ENCODE results near the gene CACHD1.

Gene CACHD1

DNA sequence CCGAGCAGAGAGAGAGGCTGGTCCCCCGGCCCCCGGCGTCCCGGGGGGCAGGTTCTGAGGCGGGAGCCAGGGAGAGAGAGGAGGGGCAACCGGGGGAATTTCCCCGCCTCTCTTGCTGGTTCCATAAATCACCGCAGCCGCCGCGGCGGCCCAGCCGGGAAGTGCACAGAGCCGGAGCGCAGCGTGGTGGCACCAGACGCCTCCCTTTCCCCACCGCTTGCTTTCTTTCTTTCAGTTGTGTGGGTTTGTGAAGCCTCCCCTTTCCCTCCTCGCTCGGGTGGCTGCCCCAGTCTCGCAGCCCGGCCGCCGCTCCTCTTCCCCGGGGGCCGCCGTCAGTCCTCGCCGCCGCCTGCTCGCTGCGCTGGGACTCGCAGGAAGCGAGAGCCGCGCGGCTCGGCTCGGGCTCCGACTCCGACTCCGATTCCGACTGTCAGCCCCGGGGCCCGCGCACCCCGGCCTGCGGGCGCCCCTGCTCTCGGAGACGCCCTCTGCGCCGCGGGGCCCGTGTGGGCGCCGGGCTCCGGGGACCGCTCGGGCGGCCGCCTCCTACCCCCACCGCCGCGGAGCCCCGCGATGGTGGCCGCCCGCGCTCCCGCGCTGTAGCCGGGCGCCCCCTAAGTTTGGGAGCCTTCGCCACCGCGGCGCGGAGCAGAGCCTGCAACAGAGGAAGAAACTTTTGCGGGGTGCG lies at the start of gene CACHD1:
TSS of gene CACHD1 (plus strand) at position 153 of the 688 bp plus-strand sequence. CDS start 616 bp downstream, outside the sequence.
- peak; percentile 63 to 69 for DNase-seq

DNA sequence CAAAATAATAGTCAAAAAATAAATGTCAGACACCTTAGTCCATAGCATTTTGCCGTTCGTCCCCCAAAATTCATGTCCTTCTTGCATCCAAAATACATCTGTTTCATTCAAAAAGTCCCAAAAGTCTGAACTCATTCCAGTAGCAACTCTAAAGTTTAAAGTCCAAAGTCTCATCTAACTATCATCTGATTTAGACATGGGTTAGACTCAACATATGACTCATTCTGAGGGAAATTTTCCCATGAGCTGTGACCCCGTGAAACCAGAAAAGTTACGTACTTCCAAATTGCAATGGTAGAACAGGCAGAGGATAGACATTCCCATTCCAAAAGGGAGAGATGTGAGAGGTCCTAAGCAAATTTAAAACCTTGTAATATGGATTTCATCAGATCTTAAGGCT lies 48.6 kb upstream of the CACHD1 start:
- no peak for DNase-seq

DNA sequence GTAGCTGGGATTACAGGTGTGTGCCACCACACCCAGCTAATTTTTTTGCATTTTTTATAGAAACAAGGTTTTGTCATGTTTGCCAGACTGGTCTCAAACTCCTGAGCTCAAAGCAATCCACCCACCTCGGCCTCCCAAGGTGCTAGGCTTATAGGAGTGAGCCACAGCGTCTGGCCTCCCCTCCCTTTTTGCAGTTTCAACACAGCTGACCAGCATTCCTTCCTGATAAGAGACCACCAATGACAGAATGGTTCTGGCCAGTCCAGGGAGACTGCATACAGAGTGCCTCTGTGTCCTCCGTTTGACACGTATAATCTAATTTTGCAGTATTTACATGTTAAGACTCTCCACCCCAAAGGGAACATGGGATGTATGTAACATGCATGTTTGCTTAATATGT lies 46.4 kb upstream of the CACHD1 start:
- no peak for DNase-seq

DNA sequence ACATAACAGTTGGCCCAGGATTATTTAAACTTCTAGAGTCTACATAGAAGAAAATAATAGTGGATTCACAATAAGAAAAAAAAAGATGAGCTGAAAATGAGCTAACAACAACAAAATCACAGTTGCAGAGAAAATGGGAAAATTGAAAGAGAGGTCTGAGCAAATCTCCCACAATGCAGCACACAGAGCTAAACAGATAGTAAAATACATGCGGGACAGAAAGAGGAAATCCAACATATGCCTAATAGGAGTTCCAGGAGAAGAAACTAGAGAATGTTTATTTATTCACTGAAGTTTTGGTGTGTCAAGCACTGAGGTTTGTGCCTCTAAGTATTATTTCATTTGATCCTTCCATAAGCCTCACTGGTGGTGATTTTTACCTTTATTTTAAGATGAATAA lies 45.5 kb upstream of the CACHD1 start:
- DNase-seq, result no peak

DNA sequence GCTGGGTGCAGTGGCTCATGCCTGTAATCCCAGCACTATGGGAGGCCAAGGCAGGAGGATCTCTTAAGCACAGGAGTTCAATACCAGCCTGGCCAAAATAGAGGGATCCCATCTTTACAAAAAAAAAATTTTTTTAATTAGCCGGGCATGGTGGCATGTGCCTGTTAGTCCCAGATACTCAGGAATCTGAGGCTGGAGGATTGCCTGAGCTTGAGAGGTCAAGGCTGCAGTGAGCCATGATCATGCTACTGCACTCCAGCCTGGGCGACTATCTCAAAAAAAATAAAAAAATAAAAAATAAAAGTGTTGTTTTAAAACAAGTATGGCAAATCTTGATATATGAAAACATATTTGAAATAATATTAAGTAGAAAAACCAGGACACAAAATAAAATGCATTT lies 44.4 kb upstream of the CACHD1 start:
- DNase-seq, result no peak

DNA sequence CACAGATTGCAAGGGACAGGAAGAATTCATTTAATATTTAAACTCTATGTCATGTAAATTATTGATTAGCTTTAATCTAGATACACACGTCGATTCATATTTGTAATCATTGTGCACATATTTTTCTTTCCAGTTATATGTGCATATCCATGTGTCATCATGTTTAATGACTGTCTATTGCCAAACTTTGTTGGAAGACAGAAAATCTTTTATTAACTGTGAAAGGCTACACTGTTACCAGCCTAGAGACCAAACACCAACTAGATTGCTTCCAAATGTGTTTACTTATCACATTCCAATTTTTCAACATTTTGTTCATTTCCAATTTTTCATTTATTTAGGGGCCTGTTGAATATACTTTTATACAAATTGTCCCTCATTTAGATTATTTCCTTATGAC lies 43.2 kb upstream of the CACHD1 start:
- no peak for DNase-seq

DNA sequence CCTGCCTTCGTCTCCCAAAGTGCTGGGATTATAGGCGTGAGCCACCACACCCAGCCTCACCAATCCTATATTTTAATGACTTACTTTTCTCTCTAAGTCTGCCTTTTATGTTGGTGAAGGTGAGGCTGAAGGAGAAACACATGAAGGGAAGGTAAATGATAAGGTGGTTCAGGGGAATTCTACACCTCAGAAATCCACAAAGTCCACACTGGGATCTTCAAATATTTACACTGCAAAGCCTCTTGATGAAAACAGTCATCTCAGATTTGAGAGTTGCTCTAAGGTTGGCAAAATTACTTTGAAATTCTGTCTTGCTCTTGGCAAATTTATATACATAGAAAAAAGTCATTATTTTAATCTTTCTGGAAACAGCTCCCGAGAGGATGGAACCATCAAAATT lies 42.0 kb upstream of the CACHD1 start:
- no peak for DNase-seq

DNA sequence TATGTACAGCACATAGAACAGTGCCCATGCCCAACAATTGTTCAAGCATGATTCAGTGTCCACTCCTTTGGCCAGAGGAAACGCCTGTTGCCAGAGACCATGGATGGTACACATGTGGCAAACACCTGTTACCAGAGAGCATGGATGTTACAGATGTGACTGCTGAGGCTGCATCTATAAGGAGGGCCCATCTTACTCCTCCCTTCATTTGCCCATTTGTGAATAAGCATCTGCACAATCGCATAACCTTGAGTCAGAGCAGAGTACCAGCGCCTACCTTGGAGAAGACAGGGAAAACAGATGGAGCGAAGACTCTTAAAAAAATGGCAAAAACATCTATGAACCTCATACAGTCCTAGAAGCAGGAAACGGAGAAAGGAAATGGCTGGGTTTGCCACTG lies 36.6 kb upstream of the CACHD1 start:
- no peak for DNase-seq

DNA sequence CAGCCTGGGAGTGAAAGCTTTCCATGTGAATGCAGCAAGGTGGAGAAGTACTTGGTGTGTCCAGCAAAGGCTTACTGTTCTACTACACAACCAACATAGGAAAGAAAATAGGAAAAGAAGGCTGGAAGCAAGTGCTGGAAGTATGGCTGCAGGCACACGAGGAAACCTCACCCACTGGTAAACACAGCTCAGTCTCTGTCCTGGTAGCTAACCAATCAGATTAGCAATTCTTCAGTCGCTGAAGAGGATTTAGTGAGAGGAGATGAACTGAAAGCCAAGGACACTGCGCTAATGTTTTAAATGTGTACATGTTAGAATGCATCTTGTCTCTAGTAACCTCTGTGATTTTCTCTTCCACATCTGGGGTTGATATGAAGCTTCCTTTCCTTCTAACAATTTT lies 36.2 kb upstream of the CACHD1 start:
- no peak for DNase-seq

DNA sequence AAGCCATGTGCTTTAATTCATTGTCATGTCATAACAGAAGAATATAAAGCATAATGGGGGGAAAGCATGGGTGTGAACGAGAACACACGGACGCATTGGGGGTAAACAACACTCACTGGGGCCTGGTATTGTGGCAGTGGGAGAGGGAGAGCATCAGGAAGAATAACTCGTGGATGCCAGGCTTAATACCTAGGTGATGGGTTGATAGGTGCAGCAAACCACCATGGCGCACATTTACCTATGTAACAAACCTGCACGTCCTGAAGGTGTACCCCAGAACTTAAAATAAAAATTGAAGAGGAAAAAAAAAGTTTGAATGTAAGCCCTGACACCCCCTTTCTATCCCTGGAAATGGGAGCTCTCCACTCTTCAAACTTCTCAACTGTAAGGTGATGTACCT lies 34.9 kb upstream of the CACHD1 start:
- DNase-seq, result no peak

DNA sequence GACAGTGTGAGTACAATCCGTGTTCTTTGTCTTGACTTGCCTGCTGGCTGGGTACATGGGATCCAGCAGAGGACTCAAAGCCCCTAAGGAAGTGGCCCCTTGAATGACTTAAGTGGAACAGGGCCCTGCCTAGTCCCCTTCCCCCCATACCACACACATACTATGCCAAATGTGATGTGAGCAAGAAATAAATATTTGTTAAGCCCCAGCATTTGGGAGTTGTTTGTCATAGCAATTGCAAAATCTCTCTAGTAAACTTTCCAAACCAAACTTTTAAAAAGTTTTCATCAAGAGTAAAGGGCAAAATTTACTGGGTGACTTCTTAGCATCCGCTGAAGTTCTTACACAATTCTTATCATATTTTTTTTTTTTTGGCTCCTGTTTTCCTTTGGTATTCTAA lies 32.5 kb upstream of the CACHD1 start:
- no peak for DNase-seq

DNA sequence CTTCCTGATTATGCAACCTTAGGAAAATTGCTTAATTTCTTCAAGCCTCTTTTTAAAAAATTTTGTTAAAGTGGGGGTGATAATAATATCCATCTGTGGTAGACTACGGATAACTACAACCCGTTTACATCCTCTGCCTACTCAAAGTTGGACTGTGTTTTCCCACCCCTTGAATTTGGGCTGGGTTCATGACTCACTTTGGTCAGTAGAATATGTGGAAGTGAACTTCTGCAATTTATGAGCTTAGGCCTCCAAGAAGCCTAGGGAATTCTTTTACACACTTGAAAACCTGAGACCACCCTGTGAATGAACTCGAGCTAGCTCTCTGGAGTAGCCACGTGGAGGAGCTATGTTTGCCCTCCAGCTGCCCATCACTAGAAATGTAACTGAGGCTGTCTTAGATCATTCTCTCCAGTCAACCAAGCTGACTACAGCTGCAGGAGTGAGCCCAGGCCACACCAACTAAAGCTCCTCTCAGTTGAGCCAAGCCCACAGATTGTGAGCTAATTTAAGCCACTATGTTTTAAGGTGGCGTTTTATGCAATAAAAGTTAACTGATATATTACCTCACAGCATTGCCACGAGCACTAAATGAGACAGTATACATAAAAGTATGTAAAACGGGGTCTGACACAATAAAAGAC lies 29.6 kb upstream of the CACHD1 start:
- no peak for DNase-seq

DNA sequence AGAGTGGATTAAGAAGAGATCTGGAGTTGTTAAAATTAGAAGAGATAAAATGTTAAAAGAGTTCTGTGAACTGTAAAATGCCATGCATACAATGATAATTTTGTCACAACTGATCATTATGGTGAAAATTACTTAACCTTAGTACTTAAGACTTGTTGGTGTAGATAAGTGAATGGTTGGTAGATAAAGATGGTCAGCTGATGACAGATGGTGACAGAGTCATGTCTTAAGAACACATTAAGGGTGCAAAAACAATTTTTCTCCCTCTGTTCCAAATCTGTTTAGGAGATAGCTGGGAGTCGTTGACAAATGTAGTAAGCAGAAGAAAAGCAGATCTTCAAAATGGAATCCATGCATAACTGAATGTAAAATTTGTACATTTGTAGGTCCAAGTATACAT lies 18.5 kb upstream of the CACHD1 start:
- DNase-seq, result no peak

DNA sequence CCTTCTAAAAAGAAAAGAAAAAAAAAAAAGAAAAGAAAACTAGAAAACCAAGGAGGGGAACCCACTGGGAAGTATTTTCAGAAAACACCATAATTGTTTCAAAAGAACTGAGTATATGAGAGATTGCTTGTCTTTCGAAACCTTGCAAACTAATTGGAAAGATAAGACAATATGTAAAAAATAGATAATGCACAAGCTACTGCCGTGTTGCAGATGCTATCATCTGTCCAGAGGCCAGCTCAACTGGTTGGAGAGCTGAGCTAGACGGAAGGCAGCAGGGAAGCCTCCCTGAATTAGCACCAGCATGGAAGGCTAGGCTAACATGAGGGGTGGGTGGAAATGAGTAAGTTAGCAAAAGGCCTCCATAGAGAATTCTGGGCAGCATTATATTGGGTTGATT lies 16.2 kb upstream of the CACHD1 start:
- DNase-seq, result no peak

DNA sequence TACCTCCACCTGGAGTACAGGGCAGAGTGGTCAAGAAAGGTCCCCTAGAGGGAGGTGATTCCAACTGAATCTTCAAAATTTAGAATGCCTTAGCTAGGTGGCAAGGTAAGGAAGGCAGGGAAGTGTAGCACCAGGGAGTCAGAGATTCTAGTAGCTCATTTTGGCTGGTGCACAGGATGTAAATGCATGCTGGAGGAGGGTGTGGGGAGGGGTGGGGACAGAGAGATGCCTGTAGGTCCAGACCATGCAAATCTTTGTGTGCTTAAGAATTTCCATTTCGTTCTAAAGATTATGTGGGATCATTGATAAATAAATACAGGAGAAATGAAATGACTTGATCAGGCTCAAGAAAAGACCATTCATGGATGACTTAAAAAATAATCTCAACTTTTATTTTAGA lies 11.0 kb upstream of the CACHD1 start:
- no peak for DNase-seq

DNA sequence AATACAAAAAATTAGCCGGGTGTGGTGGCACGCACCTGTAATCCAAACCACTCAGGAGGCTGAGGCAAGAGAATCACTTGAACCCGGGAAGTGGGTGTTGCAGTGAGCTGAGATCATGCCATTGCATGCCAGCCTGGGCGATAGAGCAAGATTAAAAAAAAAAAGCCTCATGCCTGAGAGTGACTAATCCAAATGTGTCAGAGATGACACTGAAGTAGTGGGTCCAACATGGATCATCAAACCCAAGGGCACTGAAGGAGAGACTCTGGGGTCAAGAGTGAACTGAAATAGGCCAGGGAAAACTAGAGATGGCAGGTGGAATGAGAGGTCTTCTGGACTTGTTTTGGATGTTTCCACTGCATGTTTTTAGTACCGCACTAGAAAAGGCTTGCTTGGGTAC lies 10.2 kb upstream of the CACHD1 start:
- no peak for DNase-seq

DNA sequence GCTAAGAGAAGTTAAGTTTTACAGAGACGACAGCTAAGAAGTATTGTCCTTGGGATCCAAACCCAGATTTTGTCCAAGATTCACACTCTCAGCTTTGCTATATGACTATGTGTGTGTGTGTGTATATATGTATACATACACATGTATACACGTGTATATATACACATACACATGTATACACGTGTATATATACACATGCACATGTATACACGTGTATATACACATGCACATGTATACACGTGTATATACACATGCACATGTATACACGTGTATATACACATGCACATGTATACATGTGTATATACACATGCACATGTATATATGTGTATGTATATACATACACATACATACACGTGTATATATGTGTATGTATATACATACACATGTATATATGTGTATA lies 3.9 kb upstream of the CACHD1 start:
- no peak for DNase-seq

DNA sequence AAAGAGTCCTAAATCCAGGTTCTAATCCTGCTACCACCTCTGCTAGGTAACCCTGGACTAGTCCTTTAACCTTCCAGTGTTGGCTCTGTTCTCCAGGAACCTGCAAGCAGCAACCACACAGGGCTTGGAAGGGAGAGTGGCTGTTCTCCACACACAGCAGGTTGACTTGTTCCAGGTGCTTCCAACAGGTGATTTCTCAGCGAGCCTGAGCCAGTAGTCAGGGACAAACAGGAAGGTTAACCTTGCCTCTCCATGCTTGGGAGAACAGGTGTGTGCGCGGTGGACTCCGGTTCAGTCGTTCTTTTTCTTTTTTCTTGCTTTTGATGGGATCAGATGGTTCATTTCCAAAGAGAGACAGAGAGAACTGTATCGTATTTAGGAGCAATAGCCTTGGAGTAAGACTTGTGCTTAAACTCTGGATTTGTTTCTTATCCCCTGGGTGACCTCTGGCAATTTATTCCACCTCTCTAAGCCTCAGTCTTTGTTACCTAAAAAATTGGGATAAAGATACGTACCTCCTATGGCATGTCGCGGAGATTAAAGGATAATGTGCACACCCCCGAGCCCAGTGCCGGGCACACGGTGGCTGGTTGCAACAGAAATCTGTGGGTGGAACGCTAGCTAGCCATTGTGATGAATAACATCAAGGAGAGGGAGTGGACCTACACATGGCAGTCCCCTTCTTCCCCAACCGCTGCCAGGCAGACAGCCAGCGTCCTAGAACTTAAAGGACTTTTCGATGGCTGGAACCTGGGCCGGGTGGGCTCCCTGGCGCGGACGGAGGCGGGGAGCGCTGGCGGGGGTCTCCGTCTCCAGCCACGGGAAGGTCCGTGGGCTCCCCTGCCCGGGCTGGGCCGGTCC lies 583 bp upstream of the CACHD1 start:
- no peak for DNase-seq

DNA sequence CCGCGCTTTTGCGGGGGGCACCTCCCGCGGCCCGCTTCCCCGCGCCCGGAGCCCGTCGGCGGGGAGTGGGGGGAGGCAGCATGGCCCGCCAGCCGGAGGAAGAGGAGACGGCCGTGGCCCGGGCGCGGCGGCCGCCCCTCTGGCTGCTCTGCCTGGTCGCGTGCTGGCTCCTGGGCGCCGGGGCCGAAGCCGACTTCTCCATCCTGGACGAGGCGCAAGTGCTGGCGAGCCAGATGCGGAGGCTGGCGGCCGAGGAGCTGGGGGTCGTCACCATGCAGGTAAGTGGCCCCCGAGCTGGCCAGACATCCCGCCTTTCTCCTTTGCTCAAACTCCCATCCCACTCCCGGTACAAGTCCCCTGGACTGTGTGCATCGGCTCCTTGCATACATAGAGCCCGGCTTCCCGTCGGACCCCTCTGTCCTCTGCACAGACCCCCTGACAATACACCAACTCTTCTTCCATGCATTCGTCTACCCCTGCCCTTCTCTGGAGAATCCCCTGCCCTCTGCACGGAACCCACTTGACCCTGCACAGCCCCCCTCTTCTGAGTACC lies 812 bp downstream of the CACHD1 start:
- DNase-seq, result peak in 1 of 2 donors; percentile 2

DNA sequence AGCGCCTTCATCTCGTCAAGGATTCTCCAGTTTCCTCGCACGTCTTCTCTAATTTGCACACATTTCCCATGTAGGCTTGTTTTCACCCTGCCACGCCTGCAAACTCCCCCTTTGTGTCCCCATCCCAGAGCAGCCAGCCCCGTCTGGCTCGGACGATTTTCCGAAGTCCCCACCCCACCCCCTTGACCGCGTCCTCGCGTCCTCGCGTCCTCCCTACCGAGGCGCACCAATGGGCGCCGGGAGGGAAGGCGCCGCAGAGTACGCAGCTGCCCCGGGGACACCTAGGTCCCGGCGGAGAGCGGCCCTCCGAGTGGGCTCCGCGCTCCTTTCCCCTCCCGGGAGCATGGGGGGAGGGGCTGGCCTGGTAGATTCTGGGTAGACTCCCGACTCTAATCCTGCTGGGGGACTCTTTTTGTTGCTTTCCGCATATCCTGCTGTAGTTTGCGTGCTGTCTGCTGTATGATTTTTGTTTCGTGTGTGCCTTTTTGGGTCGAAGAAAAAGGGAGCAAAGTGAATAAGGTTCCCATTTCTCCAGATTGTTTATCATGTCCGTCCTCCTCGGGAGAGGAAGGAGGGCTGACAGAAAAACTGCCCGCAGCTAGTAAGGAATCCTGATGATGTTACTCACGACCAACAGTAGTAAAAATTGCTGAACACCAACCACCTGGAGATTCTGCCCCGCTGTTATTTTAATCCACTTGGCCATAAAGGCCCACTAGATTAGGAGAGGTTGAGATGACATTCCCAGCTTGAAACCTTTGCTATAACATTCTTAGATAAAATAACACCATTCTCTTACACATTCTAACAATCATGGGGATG lies 1.5 kb downstream of the CACHD1 start:
- DNase-seq, result no peak

DNA sequence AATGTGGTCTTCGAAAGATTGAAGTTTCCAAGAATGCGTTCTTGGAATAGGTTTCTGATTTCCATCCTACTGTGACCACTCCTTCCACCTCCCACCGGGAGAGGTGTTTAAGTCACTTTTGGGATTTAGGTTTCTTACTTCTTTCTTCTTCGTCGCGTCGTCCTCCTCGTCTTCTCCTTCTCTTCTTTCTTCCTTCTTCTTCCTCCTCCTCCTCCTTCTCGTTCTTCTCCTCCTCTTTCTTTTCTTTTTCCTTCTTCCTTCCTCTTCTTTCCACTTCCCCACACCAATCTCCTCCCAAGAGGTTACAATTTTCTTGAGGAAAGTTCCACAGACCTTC lies 2.1 kb downstream of the CACHD1 start:
- DNase-seq, result no peak

DNA sequence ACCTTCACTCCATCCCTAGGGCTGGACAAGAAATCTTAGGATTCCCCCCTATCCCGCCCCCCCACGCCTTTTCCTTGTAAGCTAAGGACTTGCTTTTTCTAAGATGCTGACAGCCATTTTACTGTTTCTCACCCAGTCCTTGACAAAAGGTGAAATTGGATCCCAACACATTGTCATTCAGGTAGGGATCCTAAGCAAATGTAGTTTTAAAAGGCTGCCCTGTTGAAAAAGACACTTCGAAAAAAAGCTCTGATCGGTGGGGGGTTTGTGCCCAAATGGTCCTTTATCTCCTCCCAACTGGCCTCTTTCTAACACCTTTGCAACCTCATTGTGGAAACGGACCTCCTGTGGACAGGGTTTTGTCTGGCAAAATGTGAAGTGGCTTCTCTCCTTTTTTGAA lies 2.9 kb downstream of the CACHD1 start:
- no peak for DNase-seq

DNA sequence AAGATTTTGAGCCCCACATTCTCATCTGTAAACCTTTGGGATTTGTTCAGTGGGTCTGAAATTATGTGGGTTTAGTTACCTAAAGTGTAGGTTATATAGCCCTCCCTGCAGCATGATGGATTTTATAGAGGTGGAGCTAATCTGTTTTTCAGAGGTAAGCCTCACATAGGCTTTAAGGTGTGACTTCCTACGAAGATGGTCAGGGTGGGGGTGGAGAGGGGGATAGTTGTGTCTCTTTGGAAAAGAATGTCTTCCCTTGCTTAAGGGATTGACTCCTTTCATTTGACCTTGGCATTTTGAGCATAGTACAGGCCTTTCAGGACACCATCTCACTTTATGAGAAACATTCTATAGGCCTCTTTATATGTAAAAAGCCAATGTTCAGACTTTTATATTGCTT lies 3.4 kb downstream of the CACHD1 start:
- no peak for DNase-seq
